ENCODE results near the gene HAND1.
"Not testable (repeated sequence)": the region's sequence is repeated elsewhere in the genome, so short reads cannot be mapped to it uniquely, and the experiment has no call there.

The HAND1 gene

DNA sequence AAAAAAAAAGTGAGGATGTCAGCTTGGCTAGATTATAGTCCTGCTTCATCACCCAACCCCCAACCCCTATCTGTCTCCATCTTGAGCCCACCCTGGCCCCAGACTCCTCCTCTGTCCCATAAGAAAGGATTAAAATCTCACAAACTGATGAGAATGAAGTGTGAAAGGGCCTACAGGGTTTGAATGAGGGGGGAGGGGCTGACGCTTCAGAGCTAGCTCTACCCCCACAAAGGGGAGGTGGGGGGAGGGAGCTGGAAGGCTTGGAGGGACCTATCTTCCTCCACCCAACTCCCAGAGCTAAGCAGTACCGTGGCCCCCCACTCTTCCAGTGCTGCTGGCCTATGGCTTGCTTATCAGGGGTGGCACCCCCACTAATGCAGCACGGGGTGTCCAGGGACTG is 43.7 kb upstream of the HAND1 start:
- DNase-seq (ENCODE audit: low spot score) = no peak
- Histone ChIP-seq H3K27ac (no peak overlapping the region), H3K4me3 (no peak overlapping the region)
- TF ChIP-seq, protein P1, sequence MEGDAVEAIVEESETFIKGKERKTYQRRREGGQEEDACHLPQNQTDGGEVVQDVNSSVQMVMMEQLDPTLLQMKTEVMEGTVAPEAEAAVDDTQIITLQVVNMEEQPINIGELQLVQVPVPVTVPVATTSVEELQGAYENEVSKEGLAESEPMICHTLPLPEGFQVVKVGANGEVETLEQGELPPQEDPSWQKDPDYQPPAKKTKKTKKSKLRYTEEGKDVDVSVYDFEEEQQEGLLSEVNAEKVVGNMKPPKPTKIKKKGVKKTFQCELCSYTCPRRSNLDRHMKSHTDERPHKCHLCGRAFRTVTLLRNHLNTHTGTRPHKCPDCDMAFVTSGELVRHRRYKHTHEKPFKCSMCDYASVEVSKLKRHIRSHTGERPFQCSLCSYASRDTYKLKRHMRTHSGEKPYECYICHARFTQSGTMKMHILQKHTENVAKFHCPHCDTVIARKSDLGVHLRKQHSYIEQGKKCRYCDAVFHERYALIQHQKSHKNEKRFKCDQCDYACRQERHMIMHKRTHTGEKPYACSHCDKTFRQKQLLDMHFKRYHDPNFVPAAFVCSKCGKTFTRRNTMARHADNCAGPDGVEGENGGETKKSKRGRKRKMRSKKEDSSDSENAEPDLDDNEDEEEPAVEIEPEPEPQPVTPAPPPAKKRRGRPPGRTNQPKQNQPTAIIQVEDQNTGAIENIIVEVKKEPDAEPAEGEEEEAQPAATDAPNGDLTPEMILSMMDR (IDR thresholded peaks at IDR 0.05) = no peak

DNA sequence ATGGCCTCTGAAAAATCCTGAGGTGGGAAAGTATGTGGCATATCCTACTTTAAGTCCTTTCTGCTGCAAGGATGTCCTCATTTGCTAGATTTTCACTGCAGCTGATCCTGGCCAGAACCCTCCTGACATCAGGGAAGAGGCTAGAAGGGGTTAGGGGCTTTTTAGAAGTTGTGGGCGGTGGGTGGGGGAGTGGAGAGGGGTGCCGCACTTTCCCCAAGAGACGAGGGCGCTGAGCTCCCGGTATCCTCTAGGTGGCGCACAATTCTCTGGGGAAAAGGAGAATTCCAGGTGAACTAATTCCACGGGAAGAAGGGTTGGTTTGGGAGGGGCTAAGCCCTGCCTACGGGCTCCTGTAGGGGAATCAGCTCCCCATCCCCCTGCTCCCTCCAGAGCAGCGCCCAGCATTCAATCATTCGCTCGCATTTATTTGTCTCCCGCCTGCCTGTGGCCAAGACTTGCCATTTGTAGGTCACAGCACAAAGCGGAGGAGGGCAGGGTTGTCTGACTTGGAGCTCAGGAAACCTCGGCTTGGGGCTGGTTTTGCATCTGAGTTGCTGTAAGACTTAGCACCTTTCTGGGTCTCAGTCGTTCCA is 42.9 kb upstream of the HAND1 start:
- TF ChIP-seq, protein P1 (IDR thresholded peaks at IDR 0.05) = no peak
- no peak overlapping the region for H3K4me3 ChIP-seq
- no peak for DNase-seq (ENCODE audit: low spot score)
- H3K27ac ChIP-seq = no peak overlapping the region

DNA sequence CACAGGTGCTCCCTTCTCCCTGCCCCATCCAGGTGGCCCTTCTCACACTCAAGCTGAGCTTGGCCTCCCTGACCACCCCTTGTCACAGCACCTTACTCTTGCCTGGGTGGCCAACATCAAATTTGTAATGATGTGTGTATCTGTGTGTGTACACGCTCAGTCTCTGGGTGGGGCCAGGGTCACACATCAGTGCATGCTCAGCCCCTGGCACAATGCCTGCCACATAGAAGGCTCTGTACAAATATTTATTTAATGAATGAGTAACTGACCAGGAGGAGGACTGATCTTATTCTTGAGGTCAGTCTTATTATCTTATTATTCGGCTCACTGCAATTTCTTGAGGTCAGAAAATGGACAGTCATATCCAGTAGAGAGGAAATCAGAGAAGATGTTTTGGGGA is 41.3 kb upstream of the HAND1 start:
- Histone ChIP-seq H3K27ac (no peak overlapping the region), H3K4me3 (no peak overlapping the region)
- DNase-seq (ENCODE audit: low spot score) = no peak
- TF ChIP-seq, protein P1 (IDR thresholded peaks at IDR 0.05) = no peak

DNA sequence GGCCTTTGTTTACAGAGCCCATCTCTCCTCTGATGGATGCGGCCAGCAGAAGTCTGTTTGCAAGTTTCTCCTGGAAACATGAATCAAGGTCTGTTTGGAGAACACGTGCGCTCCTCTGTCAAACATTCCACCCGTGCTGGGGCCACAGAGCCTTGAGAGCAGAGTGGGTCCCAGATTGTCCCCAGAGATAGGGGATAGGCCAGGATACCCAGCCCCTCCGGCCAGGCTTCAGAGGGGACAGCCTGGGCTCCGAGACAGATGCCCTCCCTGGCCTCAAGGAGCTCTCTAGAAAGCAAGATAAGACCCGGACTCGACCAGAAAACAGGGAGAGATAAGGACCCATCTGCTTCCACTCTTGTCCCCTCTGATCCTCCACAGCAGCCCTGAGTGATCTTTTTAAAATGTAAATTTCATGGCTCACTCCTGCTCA is 40.4 kb upstream of the HAND1 start:
- TF ChIP-seq, protein P1 (IDR thresholded peaks at IDR 0.05) = no peak
- DNase-seq (ENCODE audit: low spot score) = no peak
- Histone ChIP-seq H3K27ac (no peak overlapping the region), H3K4me3 (no peak overlapping the region)

DNA sequence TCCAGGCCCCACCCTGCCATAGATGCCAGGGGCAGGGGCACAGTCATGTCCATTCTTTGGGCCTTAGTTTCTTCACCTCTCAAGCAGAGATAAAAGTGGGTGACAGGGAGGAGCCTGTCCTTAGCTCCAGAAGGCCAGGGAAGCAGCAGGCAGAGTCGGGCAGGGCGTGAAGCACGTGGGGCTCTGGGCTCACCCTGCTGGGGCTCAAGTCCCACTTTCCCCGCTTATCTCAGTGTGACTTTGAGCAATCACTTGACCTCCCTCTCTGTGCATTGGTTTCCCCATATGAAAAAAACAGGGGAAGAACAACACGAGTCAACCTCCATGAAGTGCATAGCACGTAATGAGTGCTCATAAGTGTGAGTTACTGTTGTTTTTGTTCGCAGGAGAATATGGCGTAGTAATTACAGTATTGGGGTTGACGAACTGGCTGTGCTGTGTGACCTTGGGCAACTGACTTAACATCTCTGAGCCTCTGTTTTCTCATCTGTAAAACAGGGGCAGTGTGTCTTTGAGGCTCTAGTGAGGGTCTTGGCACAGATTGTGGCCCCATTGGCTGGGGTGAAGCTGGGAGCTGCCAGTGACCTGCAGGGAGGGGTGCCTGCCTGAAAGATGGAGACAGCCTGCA is 39.9 kb upstream of the HAND1 start:
- Histone ChIP-seq H3K4me3 (no peak overlapping the region), H3K27ac (no peak overlapping the region)
- TF ChIP-seq, protein P1 (IDR thresholded peaks at IDR 0.05) = no peak
- DNase-seq (ENCODE audit: low spot score) = no peak

DNA sequence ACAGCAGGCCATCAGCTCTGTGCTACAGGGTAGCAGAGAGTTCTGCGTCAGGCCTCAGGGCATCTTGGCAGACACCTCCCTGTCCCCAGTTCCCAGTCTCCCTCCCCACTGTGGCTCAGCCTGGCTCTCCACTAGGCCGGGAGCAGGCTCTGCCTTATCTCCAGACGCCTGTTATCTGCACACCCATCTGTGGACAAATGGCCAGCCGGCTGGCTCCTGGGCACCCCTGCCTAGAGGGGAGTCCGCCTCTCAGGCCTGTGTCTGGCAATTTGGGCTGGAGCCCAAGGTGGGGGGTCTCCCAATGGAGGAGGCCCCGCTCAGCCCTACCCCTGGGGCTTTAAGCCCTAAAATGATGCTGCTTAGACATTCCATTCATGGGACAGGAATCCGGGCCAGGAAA is 39.2 kb upstream of the HAND1 start:
- DNase-seq (ENCODE audit: low spot score) = no peak
- TF ChIP-seq, protein P1 (IDR thresholded peaks at IDR 0.05) = no peak
- Histone ChIP-seq H3K4me3 (no peak overlapping the region), H3K27ac (no peak overlapping the region)

DNA sequence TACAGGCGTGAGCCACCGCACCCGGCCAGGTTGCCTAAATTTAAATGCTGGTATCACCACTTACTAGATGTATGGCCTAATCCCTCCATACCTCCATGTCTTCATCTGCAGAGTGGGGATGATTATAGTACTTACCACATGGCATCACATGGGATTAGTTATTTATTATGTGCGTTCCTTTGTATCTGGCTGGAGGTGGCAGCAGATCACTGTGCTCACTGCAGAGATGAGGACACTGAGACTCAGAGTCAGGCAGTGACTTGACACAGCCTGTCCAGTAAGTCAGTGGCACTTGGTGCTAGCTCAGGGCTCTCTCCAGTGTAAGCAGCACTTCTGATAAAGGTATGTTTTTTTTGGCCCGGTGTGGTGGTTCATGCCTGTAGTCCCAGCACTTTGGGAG is 38.4 kb upstream of the HAND1 start:
- TF ChIP-seq, protein P1 (IDR thresholded peaks at IDR 0.05) = no peak
- no peak overlapping the region for H3K27ac ChIP-seq
- H3K4me3 ChIP-seq = no peak overlapping the region
- no peak for DNase-seq (ENCODE audit: low spot score)

DNA sequence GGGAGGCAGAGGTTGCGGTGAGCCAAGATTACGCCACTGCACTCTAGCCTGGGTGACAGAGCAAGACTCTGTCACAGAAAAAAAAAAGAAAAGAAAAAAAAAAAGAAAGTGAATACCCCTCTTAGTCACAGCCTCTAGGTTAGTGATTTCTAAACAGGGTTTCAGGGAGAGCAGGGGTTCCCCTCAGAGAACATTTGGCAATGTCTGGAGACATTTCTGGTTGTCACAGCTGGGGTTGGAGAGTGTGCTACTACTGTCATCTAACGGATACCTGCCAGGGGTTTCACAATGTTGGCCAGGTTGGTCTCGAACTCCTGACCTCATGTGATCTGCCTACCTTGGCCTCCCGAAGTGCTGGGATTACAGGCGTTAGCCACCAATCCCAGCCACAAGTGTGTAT is 37.5 kb upstream of the HAND1 start:
- not testable (repeated sequence) for DNase-seq (ENCODE audit: low spot score); H3K4me3 ChIP-seq; H3K27ac ChIP-seq

Measured in coronary artery (tissue), 2 donors.